BJ (cell line): ENCODE data around the gene PRKCD. TPM values are rescaled to one million over a fixed set of nuclear protein-coding genes. Genes with fewer than 3 reads are reported as not detected.
"Not testable (repeated sequence)": the region's sequence is repeated elsewhere in the genome, so short reads cannot be mapped to it uniquely, and the experiment has no call there.

Experiments
- CTCF ChIA-PET: fragments of 350-600 bp; formaldehyde crosslinking; extraction: SDS; loops from one replicate; lab custom pipeline; 2021; ENCODE audit warnings: antibody characterized with exemption, inconsistent platforms; lab: Yijun Ruan, JAX
- POLR2A ChIA-PET: fragments of 300-600 bp; sonication (Branson Sonifier 250); formaldehyde crosslinking; extraction: SDS; loops from one replicate; lab custom pipeline; 2021; ENCODE audit warnings: antibody characterized with exemption; lab: Charles Lee
- DNase-seq: peaks from one replicate; pipeline ENCODE4 v3.0.0-alpha.2; 2011; ENCODE audit warnings: low read depth
- H3K27me3 ChIP-seq: 2 replicates; pipeline ENCODE4 v1.6.0; 2011; ENCODE audit warnings: low read length; ENCODE audit not compliant: control insufficient read depth, insufficient read depth
- H3K36me3 ChIP-seq: 2 replicates; pipeline ENCODE4 v1.5.1; 2011; ENCODE audit warnings: low read length; ENCODE audit not compliant: control insufficient read depth, insufficient read depth
- H3K4me3 ChIP-seq: 2 replicates; pipeline ENCODE4 v1.5.1; 2011; ENCODE audit warnings: low read depth, mild to moderate bottlenecking, control low read depth, low read length
- polyA plus RNA-seq: library from polyadenylated mRNA; depleted of rRNA; stranded (reverse); fragments of >200 nt; gene quantifications from 2 replicates; pipeline ENCODE4 v1.2.3, GENCODE V29; 2011
- TF ChIP-seq, protein P1 (sequence below): IDR thresholded peaks from 2 replicates; pipeline ENCODE4 v1.5.1; 2011; ENCODE audit warnings: low read depth, mild to moderate bottlenecking, control low read depth, inconsistent platforms, low read length, moderate library complexity; ENCODE audit not compliant: insufficient read depth

The PRKCD gene
- polyA plus RNA-seq, 1 experiment, result 33.5 TPM

DNA sequence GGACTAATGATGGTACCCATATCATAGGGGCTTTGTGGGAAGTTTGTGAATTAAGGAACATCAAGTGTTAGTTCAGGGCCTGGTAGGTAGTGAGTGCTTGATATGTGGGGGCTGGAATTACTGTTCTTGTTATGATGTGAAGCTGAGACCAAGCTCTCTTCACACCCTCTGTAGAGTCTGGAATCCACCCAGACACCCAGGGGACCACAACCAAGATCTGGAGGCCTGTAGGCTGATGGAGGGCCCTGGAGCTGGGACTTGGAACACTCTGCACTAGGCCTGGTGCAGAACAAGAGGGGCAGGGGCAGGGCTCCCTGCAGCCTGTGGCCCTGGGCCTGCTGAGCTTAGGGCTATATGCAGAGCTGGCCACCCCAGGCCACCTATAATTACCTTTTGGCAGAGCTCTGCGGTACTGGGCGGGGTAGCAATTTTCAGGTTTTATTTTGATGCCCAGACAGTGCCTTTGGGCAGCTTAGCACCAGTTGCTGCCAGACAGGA lies 13.1 kb upstream of the PRKCD start:
- Histone ChIP-seq H3K27me3 (no peaks in the 10 kb centered on the region; the same call in 1 of the 2 replicates), H3K36me3 (no peaks in the 10 kb centered on the region), H3K4me3 (no peak overlapping the region)
- TF ChIP-seq, protein P1, sequence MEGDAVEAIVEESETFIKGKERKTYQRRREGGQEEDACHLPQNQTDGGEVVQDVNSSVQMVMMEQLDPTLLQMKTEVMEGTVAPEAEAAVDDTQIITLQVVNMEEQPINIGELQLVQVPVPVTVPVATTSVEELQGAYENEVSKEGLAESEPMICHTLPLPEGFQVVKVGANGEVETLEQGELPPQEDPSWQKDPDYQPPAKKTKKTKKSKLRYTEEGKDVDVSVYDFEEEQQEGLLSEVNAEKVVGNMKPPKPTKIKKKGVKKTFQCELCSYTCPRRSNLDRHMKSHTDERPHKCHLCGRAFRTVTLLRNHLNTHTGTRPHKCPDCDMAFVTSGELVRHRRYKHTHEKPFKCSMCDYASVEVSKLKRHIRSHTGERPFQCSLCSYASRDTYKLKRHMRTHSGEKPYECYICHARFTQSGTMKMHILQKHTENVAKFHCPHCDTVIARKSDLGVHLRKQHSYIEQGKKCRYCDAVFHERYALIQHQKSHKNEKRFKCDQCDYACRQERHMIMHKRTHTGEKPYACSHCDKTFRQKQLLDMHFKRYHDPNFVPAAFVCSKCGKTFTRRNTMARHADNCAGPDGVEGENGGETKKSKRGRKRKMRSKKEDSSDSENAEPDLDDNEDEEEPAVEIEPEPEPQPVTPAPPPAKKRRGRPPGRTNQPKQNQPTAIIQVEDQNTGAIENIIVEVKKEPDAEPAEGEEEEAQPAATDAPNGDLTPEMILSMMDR, result no peak
- CTCF ChIA-PET, result interaction anchor here (0.7 to 11.8 kb wide), 3 partner anchors 10 to 48 kb away, joined by 3 to 78 read pairs (median 7); no protein-coding TSS in a partner anchor
- POLR2A ChIA-PET, result no interaction called here
- DNase-seq, result no peak

DNA sequence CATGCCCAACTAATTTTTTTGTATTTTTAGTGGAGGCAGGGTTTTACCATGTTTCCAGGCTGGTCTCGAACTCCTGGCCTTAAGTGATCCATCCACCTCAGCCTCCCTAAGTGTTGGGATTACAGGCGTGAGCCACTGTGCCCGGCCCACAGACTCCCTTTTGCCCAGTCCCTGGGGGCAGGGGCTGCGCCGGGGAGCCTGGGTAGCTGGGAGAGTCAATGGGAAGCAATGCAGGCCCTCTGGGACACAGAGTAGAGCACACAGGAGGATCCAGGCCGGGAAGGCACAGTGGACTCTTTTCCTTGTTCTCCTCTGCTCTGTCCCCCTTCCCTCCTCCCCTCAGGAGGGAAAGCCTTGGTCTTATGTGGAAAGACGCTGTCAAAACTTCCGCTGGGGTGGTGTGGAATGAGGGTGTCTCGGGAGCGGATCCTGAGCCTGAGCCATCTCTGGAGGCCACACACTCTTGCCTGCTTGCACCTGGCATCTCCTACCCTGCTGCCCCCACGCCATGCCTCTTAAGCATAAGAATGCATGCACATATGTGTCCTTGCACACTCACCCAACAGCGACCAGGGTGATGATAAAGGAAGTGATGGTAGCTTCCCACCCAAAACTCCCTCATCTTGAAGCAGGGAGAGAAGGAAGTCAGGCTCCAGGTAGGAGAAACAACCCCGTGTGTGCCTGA lies 11.9 kb upstream of the PRKCD start:
- POLR2A ChIA-PET, result no interaction called here
- CTCF ChIA-PET, result interaction anchor here (2.1 to 11.8 kb wide), 2 partner anchors 15 to 47 kb away, joined by 7 to 78 read pairs; no protein-coding TSS in a partner anchor
- DNase-seq, result no peak
- H3K36me3 ChIP-seq, result no peaks in the 10 kb centered on the region
- TF ChIP-seq, protein P1, result no peak
- no peaks in the 10 kb centered on the region; the same call in 1 of the 2 replicates for H3K27me3 ChIP-seq
- H3K4me3 ChIP-seq, result no peak overlapping the region

DNA sequence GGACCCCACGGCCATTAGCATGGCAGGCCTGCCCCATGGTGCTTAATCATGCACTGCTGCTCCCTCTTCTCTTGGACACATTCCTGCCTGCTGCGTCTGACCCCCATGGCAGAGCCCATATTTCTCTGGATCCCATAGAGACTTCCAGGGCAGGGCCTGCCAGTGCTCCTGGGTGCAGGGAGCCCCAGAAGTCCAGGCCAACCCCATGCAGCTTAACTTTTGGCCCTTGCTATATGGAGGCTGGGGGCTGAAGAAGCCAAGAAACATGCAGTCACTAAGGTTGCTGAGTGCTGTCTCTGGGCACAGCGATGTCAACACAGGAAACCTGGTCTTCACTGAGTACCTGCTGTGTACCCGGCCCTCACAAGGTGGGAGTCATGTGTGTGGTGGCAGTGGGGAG lies 11.3 kb upstream of the PRKCD start:
- no peaks in the 10 kb centered on the region for H3K36me3 ChIP-seq
- no peak for DNase-seq
- H3K27me3 ChIP-seq, result no peaks in the 10 kb centered on the region; the same call in 1 of the 2 replicates
- ChIA-PET CTCF (interaction anchor here (2.1 to 11.8 kb wide), 2 partner anchors 15 to 46 kb away, joined by 7 to 78 read pairs; no protein-coding TSS in a partner anchor), POLR2A (no interaction called here)
- TF ChIP-seq, protein P1, result no peak
- no peak overlapping the region for H3K4me3 ChIP-seq

DNA sequence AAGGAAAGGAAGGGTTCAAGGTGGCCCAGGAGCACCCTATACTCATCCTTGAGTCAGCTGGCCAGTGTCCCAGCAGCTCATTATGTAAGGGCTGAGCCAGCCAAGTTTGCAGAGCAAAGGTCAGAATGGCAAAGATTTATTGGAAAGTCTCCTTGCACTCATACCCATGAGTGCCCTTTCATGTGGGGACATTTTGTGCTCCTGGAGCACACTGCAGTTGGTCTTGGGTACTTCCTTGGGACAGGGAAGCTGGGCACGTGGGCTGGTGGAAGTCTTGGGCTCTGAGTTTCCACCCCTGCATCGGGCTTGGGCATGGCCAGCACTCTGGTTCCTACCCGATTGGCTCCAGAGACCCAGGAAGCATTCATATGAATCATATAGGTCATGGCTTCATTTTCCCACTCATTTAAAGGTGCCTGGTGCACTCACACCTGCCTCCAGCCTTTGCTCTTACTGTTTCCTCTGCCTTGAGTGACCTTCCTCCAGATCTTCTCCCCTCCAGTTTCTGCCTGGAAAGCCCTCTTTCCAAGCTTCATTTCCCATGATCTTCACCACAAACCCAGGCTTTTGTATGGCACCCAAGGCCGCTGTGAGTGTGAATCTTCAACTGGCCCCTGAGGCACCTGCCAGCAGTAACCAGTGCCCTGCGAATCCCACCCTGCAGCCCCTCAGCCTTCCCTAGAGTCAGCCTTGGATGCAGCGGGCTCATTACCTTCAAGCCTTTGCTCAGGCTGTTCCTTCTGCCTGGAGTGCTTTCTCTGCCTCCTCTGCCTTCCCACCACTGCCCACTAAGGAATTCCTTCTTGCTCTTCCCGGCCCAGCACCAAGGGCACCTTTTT lies 10.5 kb upstream of the PRKCD start:
- no peaks in the 10 kb centered on the region for H3K36me3 ChIP-seq
- no peak overlapping the region for H3K4me3 ChIP-seq
- H3K27me3 ChIP-seq, result no peaks in the 10 kb centered on the region; the same call in 1 of the 2 replicates
- no peak for DNase-seq
- ChIA-PET CTCF (interaction anchor here (1.0 to 11.8 kb wide), 2 partner anchors 16 to 30 kb away, joined by 4 to 78 read pairs; no protein-coding TSS in a partner anchor), POLR2A (no interaction called here)
- TF ChIP-seq, protein P1, result no peak

DNA sequence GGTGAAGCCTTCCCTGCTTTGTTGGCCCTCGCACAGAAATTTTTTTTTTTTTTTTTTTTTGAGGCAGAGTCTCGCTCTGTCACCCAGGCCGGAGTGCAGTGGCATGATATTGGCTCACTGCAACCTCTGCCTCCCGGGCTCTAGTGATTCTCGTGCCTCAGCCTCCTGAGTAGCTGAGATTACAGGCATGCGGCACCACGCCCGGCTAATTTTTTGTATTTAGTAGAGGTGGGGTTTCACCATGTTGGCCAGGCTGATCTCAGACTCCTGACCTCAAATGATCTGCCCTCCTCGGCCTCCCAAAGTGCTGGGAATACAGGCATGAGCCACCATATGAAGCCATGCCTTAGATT lies 9.9 kb upstream of the PRKCD start:
- H3K4me3 ChIP-seq, H3K27me3 ChIP-seq, POLR2A ChIA-PET, DNase-seq, H3K36me3 ChIP-seq: not testable (repeated sequence)
- CTCF ChIA-PET, result interaction anchor here (1.0 to 11.8 kb wide), 2 partner anchors 17 to 30 kb away, joined by 4 to 78 read pairs; no protein-coding TSS in a partner anchor
